Panc1 (cell line): Measurements from ENCODE around the gene GFRA1.

Experiments used
- CTCF ChIP-seq: fragments of 450-650 bp; IDR thresholded peaks from 2 replicates; pipeline ENCODE4 v1.5.1; 2017; ENCODE audit warnings: mild to moderate bottlenecking
- POLR2AphosphoS5 ChIP-seq: IDR thresholded peaks from 2 replicates; pipeline ENCODE4 v1.6.1; 2012; ENCODE audit warnings: mild to moderate bottlenecking, low read depth, low read length, moderate library complexity
- REST ChIP-seq, 2 experiments: IDR thresholded peaks; 2 replicates each; pipeline ENCODE4 v1.6.1; 2011 to 2012; ENCODE audit warnings: low read depth in 2 of 2, control low read depth in 1 of 2, low read length in 1 of 2, mild to moderate bottlenecking in 1 of 2, moderate library complexity in 1 of 2; ENCODE audit not compliant: insufficient read depth in 1 of 2
- SIN3A ChIP-seq: IDR thresholded peaks from 2 replicates; pipeline ENCODE4 v1.6.1; 2012; ENCODE audit warnings: low read depth, mild to moderate bottlenecking, low read length, moderate library complexity, borderline replicate concordance; ENCODE audit not compliant: insufficient read depth

GRCh38 chr10:116298586-116298985, 25.6 kb upstream of the GFRA1 start:
- TF ChIP-seq POLR2AphosphoS5 (no peak), CTCF (no peak), REST (IDR thresholded peaks at IDR 0.05; ENCODE audit: insufficient read depth in 1 of 2, low read depth in 2 of 2, low read length in 1 of 2) (no peak), SIN3A (no peak)
